NCI-H2029 treated with DMSO at 0.1 percent for 48 hours (cell line): ENCODE data around the gene RNF217.
A peak's percentile ranks its signal among the peaks of the same experiment; 100 is the strongest.

Experiments
- DNase-seq: peaks from one replicate; lab custom pipeline; 2025; lab: John Stamatoyannopoulos, UW

Gene RNF217

GRCh38 chr6:124990988-124991387 lies 28.8 kb downstream of the RNF217 start:
- DNase-seq = no peak

- no peak for DNase-seq
Observed at GRCh38 chr6:124991764-124992295, 29.6 kb downstream of the RNF217 start.

GRCh38 chr6:124993327-124993726 lies 31.1 kb downstream of the RNF217 start:
- no peak for DNase-seq

- DNase-seq = no peak
Observed at GRCh38 chr6:124994648-124995047, 32.4 kb downstream of the RNF217 start.

GRCh38 chr6:124995131-124995530 lies 32.9 kb downstream of the RNF217 start:
- DNase-seq = no peak

GRCh38 chr6:124995645-124996325 lies 33.5 kb downstream of the RNF217 start:
- no peak for DNase-seq

GRCh38 chr6:124996411-124996810 lies 34.2 kb downstream of the RNF217 start:
- no peak for DNase-seq

- no peak for DNase-seq
Observed at GRCh38 chr6:124997196-124997875, 35.1 kb downstream of the RNF217 start.

GRCh38 chr6:124999105-124999764 lies 37.0 kb downstream of the RNF217 start:
- peak; percentile 86 for DNase-seq

GRCh38 chr6:125001684-125002405 lies 39.6 kb downstream of the RNF217 start:
- no peak for DNase-seq

- DNase-seq = no peak
Observed at GRCh38 chr6:125002406-125002741, 40.1 kb downstream of the RNF217 start.

- DNase-seq = no peak
Observed at GRCh38 chr6:125003070-125003469, 40.8 kb downstream of the RNF217 start.

GRCh38 chr6:125004198-125004597 lies 42.0 kb downstream of the RNF217 start:
- DNase-seq = peak; percentile 94

GRCh38 chr6:125004797-125005595 lies 42.8 kb downstream of the RNF217 start:
- no peak for DNase-seq

- no peak for DNase-seq
Observed at GRCh38 chr6:125008261-125008703, 46.0 kb downstream of the RNF217 start.

- no peak for DNase-seq
Observed at GRCh38 chr6:125008957-125009356, 46.7 kb downstream of the RNF217 start.

- DNase-seq = no peak
Observed at GRCh38 chr6:125009578-125009977, 47.3 kb downstream of the RNF217 start.

- DNase-seq = peak; percentile 43
Observed at GRCh38 chr6:125013938-125014660, 51.9 kb downstream of the RNF217 start.

- no peak for DNase-seq
Observed at GRCh38 chr6:125014661-125014957, 52.4 kb downstream of the RNF217 start.

- DNase-seq = no peak
Observed at GRCh38 chr6:125015152-125015551, 52.9 kb downstream of the RNF217 start.

GRCh38 chr6:125018136-125018535 lies 55.9 kb downstream of the RNF217 start:
- DNase-seq = no peak
